NCI-H1417 (cell line): ENCODE results near the gene KCNT2.
"Not testable (repeated sequence)": the region's sequence is repeated elsewhere in the genome, so short reads cannot be mapped to it uniquely, and the experiment has no call there.

ENCODE experiments used
- DNase-seq, 3 experiments: peaks; one replicate each; lab custom pipeline; 2025; lab: John Stamatoyannopoulos, UW

Gene KCNT2

DNA sequence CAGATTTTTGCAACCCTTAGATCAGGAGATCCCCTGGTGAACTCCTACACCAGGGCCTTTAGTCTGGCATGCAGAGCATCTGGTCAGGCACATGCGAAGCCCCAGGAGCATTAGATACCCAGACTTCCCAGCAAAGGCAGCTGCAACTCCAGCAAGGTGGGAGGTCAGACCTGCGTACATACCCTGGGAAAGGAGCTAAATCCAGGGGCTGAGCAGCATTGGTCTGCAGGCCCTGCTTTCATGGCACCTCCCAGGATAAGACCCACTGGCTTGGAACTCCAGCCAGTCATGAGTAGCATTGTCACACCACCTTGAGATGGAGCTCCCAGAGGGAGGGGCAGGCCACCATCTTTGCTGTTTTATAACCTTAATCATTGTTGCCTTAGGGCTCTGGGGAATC is 92.3 kb downstream of the KCNT2 start:
- DNase-seq, result no peak

DNA sequence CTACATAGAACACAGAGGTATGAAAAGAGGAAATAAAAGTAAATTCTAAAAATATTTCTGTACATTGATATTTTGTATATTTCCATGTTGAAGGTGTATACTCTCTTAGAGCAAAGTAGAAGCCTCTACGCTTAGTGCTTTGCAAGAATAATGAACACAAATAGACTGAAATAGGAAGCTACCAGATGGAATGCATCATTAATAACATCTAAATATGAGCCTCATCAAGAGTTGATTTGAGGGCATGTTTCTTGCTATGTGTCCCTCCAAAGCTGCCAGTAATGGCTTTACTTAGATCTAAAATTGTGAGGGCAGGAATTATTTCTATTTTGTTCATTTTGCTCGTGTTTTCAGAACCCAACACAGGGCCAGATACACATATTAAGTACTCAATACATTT is 94.4 kb downstream of the KCNT2 start:
- DNase-seq, result no peak

DNA sequence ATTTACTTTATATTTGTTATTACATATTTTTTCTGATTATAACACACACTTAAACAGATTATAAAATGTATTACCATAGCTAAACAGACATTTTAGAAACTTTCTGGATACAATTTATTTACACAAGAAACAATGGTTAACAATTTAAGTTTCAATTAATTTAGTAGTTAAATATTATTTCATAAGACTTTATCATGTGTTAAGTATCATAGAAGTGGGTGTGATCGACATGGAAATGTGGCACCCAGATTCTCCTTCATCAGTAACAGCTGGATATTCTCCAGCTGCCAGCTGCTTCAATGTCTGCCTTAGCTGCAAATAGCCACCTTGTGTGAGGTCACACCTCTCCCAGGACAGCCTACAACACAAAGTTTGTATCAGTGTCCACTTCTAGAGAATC is 97.8 kb downstream of the KCNT2 start:
- DNase-seq, result no peak

DNA sequence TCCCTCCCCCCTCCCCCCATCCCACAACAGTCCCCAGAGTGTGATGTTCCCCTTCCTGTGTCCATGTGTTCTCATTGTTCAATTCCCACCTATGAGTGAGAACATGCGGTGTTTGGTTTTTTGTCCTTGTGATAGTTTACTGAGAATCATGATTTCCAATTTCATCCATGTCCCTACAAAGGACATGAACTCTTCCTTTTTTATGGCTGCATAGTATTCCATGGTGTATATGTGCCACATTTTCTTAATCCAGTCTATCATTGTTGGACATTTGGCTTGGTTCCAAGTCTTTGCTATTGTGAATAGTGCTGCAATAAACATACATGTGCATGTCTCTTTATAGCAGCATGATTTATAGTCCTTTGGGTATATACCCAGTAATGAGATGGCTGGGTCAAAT is 104.0 kb downstream of the KCNT2 start:
- DNase-seq, result not testable (repeated sequence)

DNA sequence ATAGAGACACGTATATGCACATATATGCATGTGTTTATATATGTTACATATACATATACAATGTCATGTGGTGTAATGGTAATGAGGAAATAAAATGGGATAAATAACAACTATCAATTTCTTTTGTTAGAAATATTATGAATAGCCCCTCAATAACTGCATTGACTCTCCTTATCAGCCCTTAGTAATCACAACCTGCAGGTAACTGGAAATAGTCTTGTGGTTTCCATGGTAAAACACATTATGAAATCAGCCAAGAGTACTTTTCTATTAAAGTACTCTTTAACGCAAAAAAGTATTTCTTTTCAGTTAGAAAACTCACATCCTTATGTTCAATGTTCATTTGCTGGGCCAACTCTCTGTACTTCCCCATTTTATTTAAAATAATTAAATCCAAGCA is 105.8 kb downstream of the KCNT2 start:
- DNase-seq, result no peak

DNA sequence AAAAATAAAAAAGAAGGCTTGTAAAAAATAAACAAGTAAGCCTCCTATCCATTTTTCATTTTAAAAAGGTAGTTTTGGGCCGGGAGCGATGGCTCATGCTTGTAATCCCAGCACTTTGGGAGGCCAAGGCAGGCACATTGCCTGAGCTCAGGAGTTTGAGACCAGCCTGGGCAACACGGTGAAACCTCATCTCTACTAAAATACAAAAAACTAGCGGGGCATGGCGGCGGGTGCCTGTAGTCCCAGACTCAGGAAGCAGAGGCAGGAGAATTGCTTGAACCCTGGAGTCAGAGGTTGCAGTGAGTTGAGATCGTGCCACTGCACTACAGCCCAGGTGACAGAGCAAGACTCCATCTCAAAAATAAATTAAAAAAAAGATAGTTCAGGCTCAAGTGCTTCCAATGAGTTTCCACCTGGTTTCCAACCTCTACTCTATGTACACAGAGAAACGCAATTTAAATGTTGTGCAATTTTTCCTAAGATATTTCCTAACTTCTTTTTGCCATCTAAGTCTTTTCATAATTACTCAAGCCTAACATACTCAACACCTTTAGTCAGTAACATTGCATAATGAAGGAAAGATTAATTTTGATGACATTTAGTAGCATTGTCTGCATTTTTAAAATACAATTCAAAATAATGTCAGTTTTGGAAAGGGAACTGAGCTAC is 106.3 kb downstream of the KCNT2 start:
- no peak for DNase-seq

DNA sequence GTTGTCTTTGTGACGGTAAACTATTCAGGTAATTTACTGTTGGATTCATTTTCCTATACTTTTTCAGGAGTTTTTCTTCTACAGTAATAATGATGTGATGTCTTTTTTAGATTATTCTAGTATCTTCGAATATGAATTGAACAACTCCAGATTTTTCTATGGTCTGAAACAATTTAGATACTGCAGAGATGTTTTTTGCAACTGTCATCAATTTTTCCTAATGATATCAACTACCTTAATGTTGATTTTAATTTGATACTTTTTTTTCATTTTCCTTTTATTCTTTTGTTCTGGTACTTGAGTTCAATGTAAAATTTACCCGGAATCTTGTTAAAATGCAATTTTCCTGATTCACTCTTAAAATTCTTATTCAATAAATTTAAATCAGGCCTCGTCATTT is 110.4 kb downstream of the KCNT2 start:
- DNase-seq, result no peak

DNA sequence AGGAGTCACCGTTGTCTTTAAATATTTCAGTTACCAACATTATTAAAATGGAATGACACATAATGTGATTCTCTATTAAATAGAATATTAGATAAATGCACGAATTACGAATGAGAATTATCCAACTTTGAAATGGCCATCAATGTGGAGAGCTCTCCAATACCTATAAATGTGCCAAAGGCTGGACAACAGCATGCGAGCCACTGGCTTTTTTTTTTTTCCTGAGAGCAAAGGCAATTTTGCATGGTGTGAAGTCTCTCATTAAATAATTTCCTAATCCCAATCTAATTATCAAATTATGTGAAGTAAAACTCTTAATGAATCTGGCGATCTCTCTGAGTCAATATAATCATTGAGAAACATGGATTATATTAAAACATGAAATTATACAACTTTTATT is 113.5 kb downstream of the KCNT2 start:
- no peak for DNase-seq

DNA sequence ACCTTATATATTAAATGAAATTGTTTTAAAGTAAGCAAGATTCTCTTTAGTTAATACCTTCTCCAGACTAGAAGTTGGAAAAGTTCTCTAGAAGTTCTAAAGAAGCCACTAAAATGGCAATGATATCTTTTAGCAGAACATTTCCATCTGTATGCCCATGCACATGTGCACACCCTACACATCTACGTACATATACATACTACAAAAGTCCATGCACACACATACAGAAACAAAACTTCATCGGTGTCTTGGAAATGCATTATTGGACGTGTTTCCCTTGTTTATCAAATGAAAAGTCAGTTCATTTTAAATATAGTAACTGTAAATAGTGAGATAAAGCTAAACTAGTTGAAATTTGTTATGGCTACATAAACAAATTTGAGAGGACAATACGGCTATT is 114.4 kb downstream of the KCNT2 start:
- no peak for DNase-seq

DNA sequence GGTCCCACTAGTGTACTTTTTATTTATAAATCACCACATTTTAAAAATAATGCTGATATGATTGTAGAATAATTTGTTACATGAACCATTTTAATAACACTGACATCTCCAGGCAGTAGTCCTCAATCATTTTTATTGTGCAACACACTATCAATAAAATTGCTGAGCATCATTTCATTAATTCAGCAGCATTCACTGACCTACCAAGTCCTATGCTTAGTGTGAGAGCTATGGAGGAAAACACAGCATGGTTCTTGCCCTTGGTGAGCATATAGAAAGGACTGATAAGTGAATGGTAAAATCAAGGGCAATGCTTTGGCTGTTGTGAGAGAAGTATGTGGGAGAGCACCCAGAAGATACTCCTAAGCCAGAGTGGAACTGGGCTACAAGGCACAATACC is 119.7 kb downstream of the KCNT2 start:
- DNase-seq, result no peak

DNA sequence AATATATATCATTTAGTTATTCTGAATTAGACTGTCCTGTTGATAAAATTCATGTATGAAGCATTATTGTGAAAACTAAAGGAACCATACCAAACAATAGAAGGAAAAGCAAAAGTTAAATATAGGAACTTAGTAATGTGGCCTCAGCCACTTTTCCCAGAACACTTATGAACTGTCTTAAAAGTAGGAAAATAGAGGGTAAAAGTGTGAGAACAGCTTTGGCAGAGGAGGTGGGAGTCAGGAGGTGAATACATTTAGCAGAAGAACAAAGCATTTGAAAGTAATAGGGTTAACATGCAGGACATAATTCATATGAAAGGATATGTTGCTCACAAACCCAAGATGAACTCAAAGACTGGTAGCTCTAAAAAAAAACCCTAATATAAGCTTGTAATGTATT is 121.9 kb downstream of the KCNT2 start:
- DNase-seq, result no peak

DNA sequence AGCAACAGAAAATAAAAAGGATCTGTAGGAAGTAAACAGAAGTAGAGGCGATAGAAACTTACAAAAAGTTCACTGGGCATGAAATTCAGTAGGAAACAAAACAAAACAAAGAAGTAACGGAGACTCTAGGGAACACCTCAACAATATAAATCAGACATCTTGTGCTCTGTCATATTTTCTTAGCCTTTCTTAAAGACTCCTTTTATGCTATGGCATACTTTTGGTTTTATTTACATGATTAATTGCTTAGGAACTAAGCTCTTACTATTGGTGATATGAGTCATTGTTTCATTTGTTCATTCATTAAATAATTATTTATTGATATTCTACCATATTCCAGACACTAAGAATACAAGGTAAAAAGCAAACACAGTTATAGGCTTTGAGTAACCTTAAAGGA is 126.6 kb downstream of the KCNT2 start:
- no peak for DNase-seq

DNA sequence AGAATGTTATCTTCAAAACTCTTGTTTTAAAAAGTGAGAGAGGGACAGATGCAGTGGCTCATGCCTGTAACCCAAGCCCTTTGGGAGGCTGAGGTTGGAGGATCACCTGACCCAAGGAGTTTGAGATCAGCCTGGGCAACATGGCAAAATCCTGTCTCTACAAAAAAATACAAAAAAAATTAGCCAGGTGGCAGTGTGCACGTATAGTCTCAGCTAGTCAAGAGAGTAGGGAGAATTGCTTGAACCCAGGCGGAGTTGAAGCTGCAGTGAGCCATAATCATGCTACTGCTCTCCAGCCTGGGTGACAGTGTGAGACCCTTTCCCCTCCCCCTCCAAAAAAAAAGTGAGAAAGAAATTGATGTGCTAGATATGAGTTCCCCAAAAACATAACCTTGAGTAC is 131.0 kb downstream of the KCNT2 start:
- no peak for DNase-seq

DNA sequence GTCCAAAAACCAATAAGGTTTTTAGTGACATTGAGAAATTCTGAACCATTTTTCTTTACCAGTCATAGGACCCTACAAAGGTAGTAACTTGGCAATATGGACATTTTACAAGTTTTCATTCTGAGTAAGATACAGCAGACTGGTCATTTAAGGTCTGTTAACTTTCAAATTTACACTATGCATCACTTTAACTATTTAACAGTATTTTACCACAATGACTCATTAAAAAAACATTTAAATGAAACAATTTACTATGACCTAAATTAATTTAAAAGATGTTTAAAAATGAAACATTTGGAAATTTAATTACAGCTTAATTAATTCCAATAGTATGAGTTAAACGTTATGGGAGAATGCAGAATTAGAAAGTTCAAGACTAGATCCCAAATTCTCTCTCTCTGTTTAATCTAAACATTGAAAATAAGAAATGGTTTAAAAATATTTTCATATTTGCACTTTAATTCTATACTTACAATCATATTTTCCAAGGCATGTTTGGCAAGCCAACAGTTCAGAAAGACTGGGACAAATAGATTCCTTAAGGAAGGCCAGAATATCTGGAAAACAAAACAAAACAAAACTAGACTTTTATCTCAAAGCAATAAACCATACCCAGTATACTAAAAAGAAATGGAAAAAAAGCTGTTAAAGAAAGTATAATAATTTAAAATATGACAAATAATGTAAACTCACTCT is 140.9 kb downstream of the KCNT2 start:
- no peak for DNase-seq

DNA sequence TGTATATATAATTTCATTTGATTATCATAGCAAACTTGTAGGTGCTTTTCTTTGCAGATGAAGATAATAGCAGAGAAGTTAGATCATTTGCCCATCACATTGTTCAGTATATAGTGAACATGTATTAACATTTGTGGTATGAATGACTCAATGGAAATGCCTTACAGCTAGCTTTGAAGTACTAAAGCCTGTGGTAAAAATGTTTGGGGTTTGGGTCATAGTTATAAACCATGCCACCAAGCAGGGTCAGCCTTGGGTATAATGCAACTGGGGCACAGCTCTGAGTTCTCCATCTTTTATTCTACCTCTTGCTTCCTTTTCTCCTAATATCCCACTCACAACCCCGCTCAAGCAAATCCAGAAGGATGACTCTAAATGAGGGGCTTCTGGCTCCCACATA is 141.6 kb downstream of the KCNT2 start:
- DNase-seq, result no peak

DNA sequence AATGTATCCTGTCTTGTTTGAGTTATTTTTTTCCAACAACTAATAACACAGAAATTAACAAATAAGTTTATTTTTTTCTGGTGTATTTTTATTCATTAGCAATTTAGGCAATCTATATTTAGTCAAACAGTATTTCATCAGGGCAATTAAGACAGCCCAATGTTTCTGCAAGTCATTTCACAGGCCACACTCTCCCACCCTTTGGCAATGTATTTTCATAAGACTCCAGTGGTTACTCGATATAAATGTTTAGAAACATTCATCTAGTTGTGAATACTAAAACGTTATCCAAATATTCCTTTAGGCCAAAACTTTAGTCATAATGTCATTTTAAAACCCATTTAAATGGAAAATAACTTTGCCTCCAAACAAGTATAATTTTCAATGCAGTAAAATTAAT is 142.1 kb downstream of the KCNT2 start:
- peak in 1 of 3 experiments; percentile 44 for DNase-seq

DNA sequence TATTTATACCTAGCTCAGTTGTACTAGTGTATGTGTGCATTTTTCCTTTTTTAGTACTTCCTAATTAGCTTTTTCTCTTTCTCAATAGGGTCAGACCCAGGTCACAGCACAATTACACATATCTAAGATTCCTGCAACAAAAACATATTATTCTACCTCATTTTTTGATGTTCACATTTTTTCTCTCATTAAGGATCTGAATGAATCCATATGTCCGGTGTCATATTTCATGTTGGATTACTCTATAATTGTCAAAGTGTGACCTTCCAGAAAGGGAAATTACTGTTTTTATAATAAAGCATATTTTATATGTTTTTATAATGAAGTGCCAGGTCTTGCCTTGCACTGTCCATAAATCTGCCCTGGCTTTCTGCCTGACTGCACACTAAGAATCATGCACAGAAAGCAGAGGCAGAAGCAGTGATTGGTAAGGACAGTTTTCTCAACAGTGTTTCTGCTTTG is 143.7 kb downstream of the KCNT2 start:
- DNase-seq, result peak in 2 of 3 experiments; percentile 17 to 55

DNA sequence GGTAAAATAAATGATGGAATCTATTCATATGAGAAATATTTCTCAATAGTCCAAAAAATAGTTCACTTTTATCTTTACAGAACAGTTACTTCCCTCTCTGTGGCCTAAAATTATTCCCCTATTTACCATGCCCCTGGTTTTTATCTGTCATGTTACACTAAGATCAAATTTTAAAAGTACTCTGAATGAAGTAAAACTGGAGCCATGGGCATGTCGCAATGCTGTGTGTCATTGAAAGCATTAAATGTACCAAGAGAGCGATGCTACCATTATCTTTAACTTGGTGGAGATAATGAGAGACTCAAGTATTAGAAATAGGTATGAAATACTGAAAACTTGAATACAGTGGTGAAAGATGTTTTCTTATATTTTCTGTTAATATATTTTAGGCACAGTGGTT is 146.2 kb downstream of the KCNT2 start:
- DNase-seq, result no peak

DNA sequence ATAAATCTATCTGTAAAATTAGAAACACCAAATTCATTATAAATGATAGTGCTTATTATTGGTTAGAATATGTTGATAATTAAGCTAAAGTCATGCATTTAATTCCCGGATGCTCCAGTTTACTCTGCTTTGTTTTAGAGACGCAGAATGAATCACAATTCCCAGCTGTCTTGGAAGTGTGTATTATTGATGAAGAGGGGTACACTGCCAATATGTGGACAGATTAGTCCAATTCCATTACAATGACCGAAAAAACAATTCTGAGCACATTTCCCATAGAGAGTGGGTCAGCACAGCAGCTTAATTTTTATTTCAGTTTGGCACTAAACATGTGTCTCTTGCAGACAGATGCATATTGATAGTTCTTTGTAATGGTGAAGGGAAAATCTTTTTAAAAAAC is 146.7 kb downstream of the KCNT2 start:
- no peak for DNase-seq

DNA sequence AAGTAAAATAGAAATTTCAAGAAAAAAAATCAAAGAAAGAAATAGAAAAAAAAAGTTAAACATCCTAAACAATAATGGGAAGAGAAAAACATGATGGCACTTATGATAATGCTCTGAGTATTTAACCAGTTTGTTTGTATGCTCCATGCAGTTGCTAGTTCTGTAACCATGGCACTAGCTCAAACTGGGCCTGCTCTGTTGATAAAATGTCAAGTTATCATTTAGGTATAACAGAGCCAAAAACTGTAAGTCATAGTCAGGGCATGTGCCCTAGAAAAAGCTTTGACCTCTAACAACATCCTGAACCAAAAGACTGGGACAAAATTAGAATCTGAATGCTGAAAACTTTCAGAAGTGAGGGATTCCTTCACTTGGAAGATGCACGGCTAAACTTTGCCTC is 148.9 kb downstream of the KCNT2 start:
- DNase-seq, result no peak

DNA sequence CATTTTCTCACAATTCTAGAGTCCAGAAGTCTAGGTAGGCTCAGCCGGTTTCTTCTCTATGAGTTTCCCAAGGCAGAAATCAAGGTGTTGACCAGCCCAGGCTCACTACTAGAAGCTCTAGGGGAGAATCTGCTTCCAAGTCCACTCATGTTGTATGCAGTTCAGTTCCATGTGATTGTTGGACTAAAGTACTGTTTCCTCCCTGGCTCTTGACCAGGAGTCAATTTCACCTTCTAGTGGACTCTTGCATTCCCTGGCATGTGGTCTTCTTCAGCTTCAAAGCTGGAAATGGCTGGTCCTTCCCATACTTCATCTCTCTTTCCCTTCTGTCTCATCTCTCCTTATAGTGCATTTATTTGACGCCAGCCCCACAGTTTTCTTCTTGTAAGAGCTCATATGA is 153.4 kb downstream of the KCNT2 start:
- no peak for DNase-seq

DNA sequence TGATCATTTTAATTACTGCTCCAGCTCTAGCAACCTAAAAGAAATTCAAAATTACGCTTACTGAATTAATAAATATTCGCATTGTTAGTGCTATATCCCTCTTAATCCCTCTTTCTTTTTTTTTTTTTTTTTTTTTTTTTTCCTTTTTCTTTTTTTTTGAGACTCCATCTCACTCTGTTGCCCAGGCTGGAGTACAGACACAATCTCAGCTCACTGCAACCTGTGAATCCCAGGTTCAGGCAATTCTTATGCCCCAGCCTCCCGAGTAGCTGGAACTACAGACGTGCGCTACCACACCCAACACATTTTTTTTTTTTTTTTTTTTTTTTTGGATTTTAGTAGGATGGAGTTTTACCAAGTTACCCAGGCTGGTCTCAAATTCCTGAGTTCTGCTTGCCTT is 157.1 kb downstream of the KCNT2 start:
- no peak for DNase-seq

DNA sequence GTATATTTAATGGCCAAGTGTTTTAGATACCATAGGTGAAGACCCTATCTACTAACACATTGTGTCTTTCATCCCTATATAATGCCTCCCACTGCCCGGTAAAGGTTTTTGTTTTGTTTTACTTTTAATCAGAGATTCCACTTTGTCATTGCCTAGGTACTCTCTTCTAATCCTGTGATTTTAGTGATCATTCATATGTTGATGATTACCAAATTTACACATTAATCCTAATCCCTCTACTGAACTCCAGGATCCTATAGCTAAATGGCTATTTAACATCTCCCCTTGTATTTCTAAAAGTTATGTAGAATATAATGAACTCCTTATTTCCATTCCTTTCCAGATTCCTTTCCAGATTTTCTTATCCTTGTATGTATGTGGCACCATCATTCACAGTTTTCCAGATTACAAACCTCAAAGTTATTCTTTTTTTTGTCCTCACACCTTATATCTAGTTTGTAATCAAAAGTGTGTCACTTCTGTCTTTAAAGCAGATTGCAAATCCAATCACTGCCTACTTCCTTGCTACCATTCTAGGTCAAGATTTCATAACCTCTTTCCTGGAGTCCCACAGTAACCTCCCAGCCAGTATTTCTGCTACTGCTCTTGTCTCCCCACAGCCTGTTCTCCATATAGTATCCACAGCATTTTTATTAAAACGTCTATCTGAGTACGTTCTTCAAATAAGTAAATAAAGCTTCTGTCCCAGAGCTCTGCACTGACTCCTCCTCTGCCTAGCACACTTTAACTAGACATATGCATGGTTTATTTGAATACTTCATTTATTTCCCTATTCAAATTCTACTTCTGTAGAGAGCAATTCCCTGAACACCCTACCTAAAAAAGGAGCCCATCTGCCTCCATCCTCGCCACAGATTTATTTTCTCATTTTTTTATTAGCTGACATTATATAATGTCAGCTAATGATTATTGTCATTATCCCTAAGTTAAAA is 157.8 kb downstream of the KCNT2 start:
- DNase-seq, result no peak
